HG03196 (cell line): ENCODE measurements around the gene SELENON.

Experiments used
- ATAC-seq: cut with Tn5 transposase; IDR thresholded peaks from one replicate; pipeline ENCODE4 v1.9.1; 2021; ENCODE audit not compliant: unreplicated experiment

SELENON gene

GRCh38 chr1:25770541-25771220 lies 29.3 kb upstream of the SELENON start:
- no peak for ATAC-seq

GRCh38 chr1:25771221-25772114 lies 28.5 kb upstream of the SELENON start:
- ATAC-seq: no peak

- no peak for ATAC-seq
These were observed 27.8 kb upstream of the SELENON start for GRCh38 chr1:25772164-25772563.

GRCh38 chr1:25772692-25773245 lies 27.2 kb upstream of the SELENON start:
- ATAC-seq: no peak

- ATAC-seq: no peak
These were observed 26.4 kb upstream of the SELENON start for GRCh38 chr1:25773441-25774125.

GRCh38 chr1:25774206-25774803 lies 25.7 kb upstream of the SELENON start:
- ATAC-seq: no peak

- no peak for ATAC-seq
These were observed 24.8 kb upstream of the SELENON start for GRCh38 chr1:25774921-25775771.

GRCh38 chr1:25779388-25779787 lies 20.6 kb upstream of the SELENON start:
- no peak for ATAC-seq

GRCh38 chr1:25779894-25780293 lies 20.1 kb upstream of the SELENON start:
- no peak for ATAC-seq

- no peak for ATAC-seq
These were observed 19.5 kb upstream of the SELENON start for GRCh38 chr1:25780318-25781129.

GRCh38 chr1:25781130-25781433 lies 18.9 kb upstream of the SELENON start:
- ATAC-seq: no peak

GRCh38 chr1:25782608-25783201 lies 17.3 kb upstream of the SELENON start:
- no peak for ATAC-seq

GRCh38 chr1:25784575-25785051 lies 15.4 kb upstream of the SELENON start:
- no peak for ATAC-seq

- ATAC-seq: no peak
These were observed 14.5 kb upstream of the SELENON start for GRCh38 chr1:25785333-25786067.

GRCh38 chr1:25786887-25787759 lies 12.9 kb upstream of the SELENON start:
- no peak for ATAC-seq

GRCh38 chr1:25787760-25788166 lies 12.2 kb upstream of the SELENON start:
- no peak for ATAC-seq

GRCh38 chr1:25790472-25790871 lies 9.5 kb upstream of the SELENON start:
- no peak for ATAC-seq
